NCI-H146 treated with DMSO at 0.1 percent for 48 hours (cell line): ENCODE data around the gene MED12.
"Not testable (repeated sequence)": the region's sequence is repeated elsewhere in the genome, so short reads cannot be mapped to it uniquely, and the experiment has no call there.

Experiments used
- DNase-seq: peaks from one replicate; lab custom pipeline; 2025; ENCODE audit not compliant: unreplicated experiment; lab: John Stamatoyannopoulos, UW

Gene MED12

GRCh38 chrX:71160475-71160874 lies 42.1 kb downstream of the MED12 start:
- no peak for DNase-seq

- DNase-seq: peak; percentile 51
These were observed 44.6 kb downstream of the MED12 start for GRCh38 chrX:71162981-71163380.

DNA sequence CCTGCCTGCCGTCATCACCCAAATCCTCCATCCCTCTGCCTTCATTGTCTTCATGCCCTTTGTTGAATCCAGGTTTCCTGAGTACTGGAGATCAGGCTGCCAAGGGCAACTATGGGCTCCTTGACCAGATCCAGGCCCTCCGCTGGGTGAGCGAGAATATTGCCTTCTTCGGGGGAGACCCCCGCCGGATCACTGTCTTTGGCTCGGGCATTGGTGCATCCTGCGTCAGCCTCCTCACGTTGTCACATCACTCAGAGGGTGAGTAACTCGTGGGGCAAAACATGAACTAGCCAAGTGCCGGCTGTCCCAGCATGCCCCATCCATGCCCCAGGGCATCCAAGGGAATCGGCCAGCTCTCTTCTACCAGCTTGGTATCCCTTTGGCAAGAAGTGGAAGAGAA lies 45.7 kb downstream of the MED12 start:
- no peak for DNase-seq

GRCh38 chrX:71166461-71166860 lies 48.1 kb downstream of the MED12 start:
- DNase-seq: no peak

DNA sequence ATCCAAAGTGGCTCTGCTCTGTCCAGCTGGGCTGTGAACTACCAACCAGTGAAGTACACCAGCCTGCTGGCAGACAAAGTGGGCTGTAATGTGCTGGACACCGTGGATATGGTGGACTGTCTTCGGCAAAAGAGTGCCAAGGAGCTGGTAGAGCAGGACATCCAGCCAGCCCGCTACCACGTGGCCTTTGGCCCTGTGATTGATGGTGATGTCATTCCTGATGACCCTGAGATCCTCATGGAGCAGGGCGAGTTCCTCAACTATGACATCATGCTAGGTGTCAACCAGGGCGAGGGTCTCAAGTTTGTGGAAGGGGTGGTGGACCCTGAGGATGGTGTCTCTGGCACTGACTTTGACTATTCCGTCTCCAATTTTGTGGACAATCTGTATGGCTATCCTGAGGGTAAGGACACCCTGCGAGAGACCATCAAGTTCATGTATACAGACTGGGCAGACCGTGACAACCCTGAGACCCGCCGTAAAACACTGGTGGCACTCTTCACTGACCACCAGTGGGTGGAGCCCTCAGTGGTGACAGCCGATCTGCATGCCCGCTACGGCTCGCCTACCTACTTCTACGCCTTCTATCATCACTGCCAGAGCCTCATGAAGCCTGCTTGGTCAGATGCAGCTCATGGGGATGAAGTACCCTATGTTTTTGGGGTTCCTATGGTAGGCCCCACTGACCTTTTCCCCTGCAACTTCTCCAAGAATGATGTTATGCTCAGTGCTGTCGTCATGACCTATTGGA lies 48.8 kb downstream of the MED12 start:
- DNase-seq: no peak

- no peak for DNase-seq
These were observed 49.7 kb downstream of the MED12 start for GRCh38 chrX:71168134-71168533.

DNA sequence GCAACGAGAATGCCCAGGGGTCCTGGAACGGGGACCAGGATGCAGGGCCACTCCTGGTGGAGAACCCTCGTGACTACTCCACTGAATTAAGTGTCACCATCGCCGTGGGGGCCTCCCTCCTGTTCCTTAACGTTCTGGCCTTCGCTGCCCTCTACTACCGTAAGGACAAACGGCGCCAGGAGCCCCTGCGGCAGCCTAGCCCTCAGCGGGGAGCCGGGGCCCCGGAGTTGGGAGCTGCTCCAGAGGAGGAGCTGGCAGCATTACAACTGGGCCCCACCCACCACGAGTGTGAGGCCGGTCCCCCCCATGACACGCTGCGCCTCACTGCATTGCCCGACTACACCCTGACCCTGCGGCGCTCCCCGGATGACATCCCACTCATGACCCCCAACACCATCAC lies 51.2 kb downstream of the MED12 start:
- DNase-seq: no peak

GRCh38 chrX:71170660-71171059 lies 52.3 kb downstream of the MED12 start:
- no peak for DNase-seq

- DNase-seq: no peak
These were observed 52.9 kb downstream of the MED12 start for GRCh38 chrX:71171110-71171801.

- no peak for DNase-seq
These were observed 55.0 kb downstream of the MED12 start for GRCh38 chrX:71173440-71173839.

GRCh38 chrX:71174795-71175194 lies 56.4 kb downstream of the MED12 start:
- DNase-seq: no peak

DNA sequence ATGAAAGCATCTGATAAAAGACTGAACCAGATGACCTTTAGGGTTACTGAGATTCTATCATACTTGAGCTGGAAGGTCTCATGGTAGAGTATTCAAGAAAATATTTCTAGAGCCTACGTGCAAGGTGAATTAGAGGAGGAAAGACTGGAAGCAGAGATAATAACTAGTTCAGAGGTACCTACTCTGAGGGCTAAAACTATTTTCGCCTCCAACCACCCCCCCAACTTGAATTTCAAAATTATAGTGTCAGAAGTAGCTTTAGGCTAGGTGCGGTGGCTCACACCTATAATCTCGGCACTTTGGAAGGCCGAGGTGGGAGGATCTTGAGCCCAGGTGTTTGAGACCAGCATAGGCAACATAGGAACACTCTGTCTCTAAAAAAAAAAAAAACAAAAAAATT lies 57.1 kb downstream of the MED12 start:
- DNase-seq: no peak

DNA sequence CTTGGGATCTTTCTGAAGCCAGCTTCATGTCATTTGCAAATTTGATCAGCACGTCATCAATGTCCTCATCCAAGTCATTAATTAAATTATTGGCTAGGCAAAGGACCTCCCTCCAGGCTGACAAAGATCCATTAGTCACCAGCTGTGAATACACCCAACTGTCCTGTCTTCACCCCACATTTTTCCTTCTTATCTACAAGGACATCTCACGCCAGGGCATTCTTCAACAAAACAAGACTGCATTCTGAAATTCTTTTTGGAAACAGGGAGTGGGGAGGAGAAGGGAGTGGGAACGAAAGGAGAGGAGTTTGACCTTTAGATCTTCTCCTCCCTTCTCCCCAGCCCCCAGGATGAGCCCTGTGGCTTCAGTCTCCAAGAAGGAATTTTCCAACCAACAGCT lies 58.9 kb downstream of the MED12 start:
- no peak for DNase-seq

- DNase-seq: peak; percentile 12
These were observed 60.5 kb downstream of the MED12 start for GRCh38 chrX:71178908-71179307.

DNA sequence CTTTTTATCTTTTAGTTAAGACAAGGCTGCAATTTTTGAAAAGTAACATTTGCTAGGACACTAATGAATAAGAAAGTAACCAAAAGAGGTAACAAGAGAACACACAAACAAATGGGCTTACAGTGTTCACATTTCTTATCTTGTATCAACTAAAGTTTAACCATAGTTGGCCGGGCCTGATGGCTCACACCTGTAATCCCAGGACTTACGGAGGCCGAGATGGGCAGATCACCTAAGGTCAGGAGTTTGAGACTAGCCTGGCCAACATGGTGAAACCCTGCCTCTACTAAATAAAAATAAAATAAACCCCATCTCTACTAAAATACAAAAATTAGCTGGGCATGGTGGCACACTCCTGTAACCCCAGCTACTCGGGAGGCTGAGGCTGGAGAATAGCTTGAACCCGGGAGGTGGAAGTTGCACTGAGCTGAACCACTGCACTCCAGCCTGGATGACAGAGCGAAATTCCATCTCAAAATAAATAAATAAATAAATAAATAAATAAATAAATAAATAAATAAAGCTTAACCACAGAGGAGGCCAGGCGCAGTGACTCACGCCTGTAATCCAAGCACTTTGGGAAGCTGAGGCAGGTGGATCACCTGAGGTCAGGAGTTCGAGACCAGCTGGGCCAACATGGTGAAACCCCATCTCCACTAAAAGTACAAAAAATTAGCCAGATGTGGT lies 62.3 kb downstream of the MED12 start:
- not testable (repeated sequence) for DNase-seq

DNA sequence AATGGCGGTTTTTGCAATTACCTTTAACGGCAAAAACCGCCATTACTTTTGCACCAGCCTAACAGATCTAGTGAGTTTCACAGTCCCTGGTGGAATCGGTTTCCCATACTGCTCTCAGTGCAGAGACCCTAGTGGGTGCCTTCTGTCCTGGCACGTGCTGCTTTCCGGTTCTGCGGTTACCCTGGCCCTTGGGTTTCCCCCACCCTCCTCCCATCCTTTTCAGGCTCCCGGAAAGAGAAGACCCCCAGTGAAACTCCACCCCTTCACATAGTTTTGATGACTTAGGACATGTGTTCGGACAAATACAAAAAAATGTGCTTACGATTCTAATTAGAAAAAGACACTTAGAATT lies 63.1 kb downstream of the MED12 start:
- no peak for DNase-seq

DNA sequence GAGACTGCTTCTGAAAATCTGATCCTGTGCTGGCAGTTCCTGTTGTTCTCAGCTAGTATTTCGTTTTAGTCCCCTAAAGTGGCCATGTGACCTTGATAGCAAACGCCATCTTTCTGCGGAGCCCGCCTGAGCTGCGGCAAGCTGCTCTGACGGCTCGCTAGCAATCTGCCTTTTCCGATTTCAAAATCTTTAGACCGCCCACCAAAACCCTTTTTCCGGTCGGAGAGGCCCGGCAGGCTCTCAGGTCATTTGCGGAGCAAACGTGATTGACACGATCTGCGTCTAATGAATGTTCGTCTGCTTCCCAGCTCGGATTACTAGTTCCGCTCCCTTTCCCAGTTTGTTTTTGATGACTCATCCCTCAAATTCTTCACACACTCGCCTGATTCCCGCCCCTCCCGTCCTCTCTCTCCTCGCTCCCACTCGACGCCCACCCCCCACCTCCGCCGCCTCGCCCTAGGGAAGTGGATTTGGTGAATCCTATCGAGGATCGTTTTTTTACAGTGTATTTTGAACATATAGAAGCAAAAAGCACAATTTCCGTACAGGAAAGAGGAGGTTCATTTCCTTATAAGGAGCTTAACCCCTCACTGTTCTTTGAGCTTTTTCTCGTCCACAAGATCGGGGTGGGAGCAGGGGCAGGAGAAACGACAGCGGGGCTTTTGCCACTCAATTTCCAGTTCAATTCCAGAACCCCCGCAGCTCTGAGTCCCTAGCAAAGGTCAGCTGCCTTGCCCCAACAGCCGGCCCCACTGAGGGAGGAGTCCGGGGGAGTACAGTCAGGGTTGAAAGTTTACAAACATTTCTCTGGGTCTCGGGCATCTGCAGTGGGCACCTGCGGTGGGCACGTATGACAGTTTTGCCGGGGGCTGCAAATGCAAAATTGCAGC lies 63.8 kb downstream of the MED12 start:
- peak; percentile 94 for DNase-seq

DNA sequence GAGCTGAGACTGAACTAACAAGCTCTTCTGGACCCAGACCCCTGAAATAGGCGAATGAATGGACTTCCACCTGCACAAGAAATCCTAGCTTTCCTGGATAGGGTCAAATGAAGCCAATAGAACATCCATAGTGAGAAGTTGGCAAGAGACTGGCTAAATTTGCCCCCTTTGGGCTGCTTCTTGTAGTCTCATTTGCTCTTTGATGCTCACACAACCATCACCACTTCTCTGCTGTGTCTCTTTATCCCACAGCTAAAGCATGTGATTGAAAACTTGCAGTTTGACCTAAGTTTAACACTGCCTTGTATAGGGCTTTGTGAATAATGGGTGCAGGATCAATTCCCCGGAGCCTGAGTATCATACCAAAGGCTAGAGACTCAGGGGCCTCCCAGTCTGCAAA lies 64.5 kb downstream of the MED12 start:
- no peak for DNase-seq

- DNase-seq: no peak
These were observed 64.9 kb downstream of the MED12 start for GRCh38 chrX:71183341-71183740.

DNA sequence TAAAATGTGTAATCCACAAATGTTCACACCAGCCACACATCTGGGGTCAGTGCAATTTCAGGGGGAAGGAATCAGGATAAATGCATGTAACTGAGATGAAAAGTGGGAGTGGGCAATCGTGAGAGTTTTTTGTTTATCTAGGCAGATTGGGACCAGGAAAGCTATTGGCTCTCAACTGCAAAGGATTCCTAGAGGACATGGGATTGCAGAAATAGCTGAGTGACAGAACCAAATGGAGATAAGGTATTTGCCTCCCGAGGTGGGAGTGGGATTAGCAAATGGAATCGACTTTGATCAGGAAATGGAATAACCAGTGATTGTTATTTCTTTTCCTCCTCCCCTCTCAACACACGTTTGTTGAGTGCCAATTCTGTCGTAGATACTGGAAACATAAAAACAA lies 65.7 kb downstream of the MED12 start:
- no peak for DNase-seq

GRCh38 chrX:71184803-71185495 lies 66.6 kb downstream of the MED12 start:
- DNase-seq: no peak
